H1 (cell line): ENCODE measurements around the gene ATP2B3. TPM values are rescaled to one million over a fixed set of nuclear protein-coding genes. Genes with fewer than 3 reads are reported as not detected.

Source experiments
- CTCF ChIA-PET: fragments of 300-600 bp; sonication (Branson Sonifier 250); formaldehyde crosslinking; loops from one replicate; lab custom pipeline; 2021; ENCODE audit not compliant: partially characterized antibody; lab: Charles Lee
- POLR2A ChIA-PET: fragments of 300-600 bp; sonication (Branson Sonifier 250); formaldehyde crosslinking; loops from one replicate; lab custom pipeline; 2021; ENCODE audit warnings: inconsistent platforms; ENCODE audit not compliant: partially characterized antibody; lab: Charles Lee
- DNase-seq, 2 experiments: peaks; one replicate each; pipeline versions ENCODE4 v3.0.0 to v3.0.0-alpha.2; 2010 to 2022; ENCODE audit warnings: low spot score in 2 of 2, low read depth in 1 of 2, mixed read lengths in 1 of 2
- FAIRE-seq: peaks from 2 replicates; lab custom pipeline; 2011; peaks lifted over from hg19 to GRCh38; lab: Jason Lieb, UNC
- H2AFZ ChIP-seq: 2 replicates; pipeline ENCODE4 v1.8.1; 2012; ENCODE audit warnings: low read length, inconsistent platforms
- H2AK5ac ChIP-seq: 2 replicates; pipeline ENCODE4 v1.6.1; 2013; ENCODE audit warnings: low read depth, low read length
- H2BK120ac ChIP-seq: replicated peaks from 2 replicates; pipeline ENCODE3; 2013; ENCODE audit warnings: low read depth, low read length, inconsistent platforms
- H2BK12ac ChIP-seq: 2 replicates; pipeline ENCODE4 v1.6.1; 2013; ENCODE audit warnings: low read depth, low read length
- H2BK15ac ChIP-seq: 2 replicates; pipeline ENCODE4 v1.6.1; 2013; ENCODE audit warnings: low read length
- H2BK20ac ChIP-seq: 2 replicates; pipeline ENCODE4 v1.6.1; 2013; ENCODE audit warnings: low read length
- H2BK5ac ChIP-seq: 2 replicates; pipeline ENCODE4 v1.6.1; 2013; ENCODE audit warnings: low read depth, low read length
- H3K14ac ChIP-seq: 2 replicates; pipeline ENCODE4 v1.6.1; 2013; ENCODE audit warnings: inconsistent platforms; ENCODE audit not compliant: insufficient read length
- H3K18ac ChIP-seq: 2 replicates; pipeline ENCODE4 v1.6.1; 2013; ENCODE audit warnings: low read length; ENCODE audit errors: extremely low read depth
- H3K23ac ChIP-seq: 2 replicates; pipeline ENCODE4 v1.6.1; 2013; ENCODE audit warnings: inconsistent platforms; ENCODE audit not compliant: insufficient read length
- H3K23me2 ChIP-seq: 2 replicates; pipeline ENCODE4 v1.6.1; 2013; ENCODE audit warnings: low read depth, low read length
- H3K27ac ChIP-seq: 2 replicates; pipeline ENCODE4 v1.6.1; 2011; ENCODE audit warnings: low read depth, low read length, inconsistent platforms
- H3K27me3 ChIP-seq, 4 experiments: replicated peaks in 1 of 4; 1 replicate in 1 of 4; 2 replicates in 3 of 4; pipeline versions ENCODE4 v1.6.1 to v1.8.1; 2011 to 2013; ENCODE audit warnings: low read length in 3 of 4, mild to moderate bottlenecking in 3 of 4, inconsistent platforms in 2 of 4, mixed read lengths in 2 of 4, moderate library complexity in 1 of 4; ENCODE audit not compliant: control insufficient read depth in 3 of 4, insufficient read depth in 3 of 4; ENCODE audit errors: extremely low read depth in 1 of 4
- H3K36me3 ChIP-seq, 4 experiments: 2 replicates each; pipeline versions ENCODE4 v1.6.1 to v1.8.1; 2011 to 2013; ENCODE audit warnings: mild to moderate bottlenecking in 4 of 4, low read length in 3 of 4, moderate library complexity in 2 of 4, control low read depth in 1 of 4, inconsistent platforms in 1 of 4; ENCODE audit not compliant: insufficient read depth in 4 of 4, control insufficient read depth in 2 of 4
- H3K4ac ChIP-seq: replicated peaks from 2 replicates; pipeline ENCODE3; 2013; ENCODE audit warnings: low read length, low read depth, mixed read lengths, inconsistent platforms; ENCODE audit not compliant: insufficient read length
- H3K4me1 ChIP-seq, 4 experiments: replicated peaks in 1 of 4; 1 replicate in 1 of 4; 2 replicates in 3 of 4; pipeline versions ENCODE4 v1.6.1 to v1.8.1; 2011 to 2013; ENCODE audit warnings: low read length in 3 of 4, inconsistent platforms in 2 of 4, mixed read lengths in 1 of 4; ENCODE audit not compliant: insufficient read depth in 4 of 4, control insufficient read depth in 3 of 4
- H3K4me2 ChIP-seq, 2 experiments: 2 replicates each; pipeline versions ENCODE4 v1.6.1 to v1.8.1; 2011 to 2013; ENCODE audit warnings: low read depth in 2 of 2, low read length in 2 of 2, control low read depth in 1 of 2, inconsistent platforms in 1 of 2, mild to moderate bottlenecking in 1 of 2; ENCODE audit not compliant: insufficient read depth in 1 of 2
- H3K4me3 ChIP-seq, 4 experiments: fragments of 200-600, 300-600 bp in 1 of 4; sonication (generic), shearing (Covaris generic), sonication (Bioruptor Twin) in 1 of 4; 2 replicates each; pipeline versions ENCODE4 v1.5.1 to v1.8.1; 2011 to 2016; ENCODE audit warnings: low read length in 4 of 4, low read depth in 3 of 4, control low read depth in 2 of 4, inconsistent platforms in 2 of 4, mild to moderate bottlenecking in 2 of 4, mixed read lengths in 1 of 4, moderate library complexity in 1 of 4; ENCODE audit not compliant: insufficient read depth in 2 of 4; ENCODE audit errors: extremely low read depth in 1 of 4
- H3K56ac ChIP-seq: replicated peaks from 2 replicates; pipeline ENCODE3; 2013; ENCODE audit warnings: low read depth, mild to moderate bottlenecking, mixed read lengths, low read length, inconsistent platforms; ENCODE audit not compliant: insufficient read length
- H3K79me1 ChIP-seq: 2 replicates; pipeline ENCODE4 v1.6.1; 2013; ENCODE audit warnings: low read depth, low read length, control low read depth
- H3K79me2 ChIP-seq, 2 experiments: 2 replicates each; pipeline versions ENCODE4 v1.6.1 to v1.8.1; 2012 to 2013; ENCODE audit warnings: low read length in 2 of 2, mild to moderate bottlenecking in 2 of 2, inconsistent platforms in 1 of 2; ENCODE audit not compliant: insufficient read depth in 2 of 2, control insufficient read depth in 1 of 2
- H3K9ac ChIP-seq, 4 experiments: replicated peaks in 1 of 4; 1 replicate in 1 of 4; 2 replicates in 3 of 4; pipeline versions ENCODE4 v1.6.1 to v1.8.1; 2011 to 2013; ENCODE audit warnings: low read depth in 3 of 4, low read length in 3 of 4, control low read depth in 2 of 4, mild to moderate bottlenecking in 2 of 4, moderate library complexity in 2 of 4, inconsistent platforms in 1 of 4; ENCODE audit errors: extremely low read depth in 1 of 4
- H3K9me3 ChIP-seq, 2 experiments: 2 replicates each; pipeline versions ENCODE4 v1.6.1 to v1.8.1; 2012 to 2013; ENCODE audit warnings: mild to moderate bottlenecking in 2 of 2, moderate library complexity in 2 of 2, control low read depth in 1 of 2, inconsistent platforms in 1 of 2, low read depth in 1 of 2, low read length in 1 of 2, mixed read lengths in 1 of 2; ENCODE audit not compliant: insufficient read depth in 2 of 2
- H4K20me1 ChIP-seq, 2 experiments: replicated peaks in 1 of 2; 2 replicates each; pipeline versions ENCODE3 to v1.8.1; 2011 to 2013; ENCODE audit warnings: inconsistent platforms in 2 of 2, low read length in 2 of 2, mild to moderate bottlenecking in 1 of 2; ENCODE audit not compliant: insufficient read depth in 2 of 2, control insufficient read depth in 1 of 2
- H4K5ac ChIP-seq: 2 replicates; pipeline ENCODE4 v1.6.1; 2013; ENCODE audit warnings: low read length, low read depth, mixed read lengths, inconsistent platforms; ENCODE audit not compliant: insufficient read length
- H4K8ac ChIP-seq: 2 replicates; pipeline ENCODE4 v1.8.0; 2013; ENCODE audit warnings: mild to moderate bottlenecking, moderate library complexity, low read length, inconsistent platforms; ENCODE audit not compliant: insufficient read depth; ENCODE audit errors: extremely low read depth
- H4K91ac ChIP-seq: replicated peaks from 2 replicates; pipeline ENCODE3; 2013; ENCODE audit warnings: low read length, mixed read lengths, inconsistent platforms; ENCODE audit not compliant: insufficient read length
- GTF2F1 ChIP-seq: IDR thresholded peaks from 2 replicates; pipeline ENCODE4 v1.6.1; 2012; ENCODE audit warnings: low read depth, low read length, improper control_type of control experiment, borderline replicate concordance
- HDAC2 ChIP-seq, 2 experiments: fragments of 300-600 bp in 1 of 2; sonication (generic) in 1 of 2; IDR thresholded peaks; 2 replicates each; pipeline ENCODE4 v1.6.1; 2011 to 2012; ENCODE audit warnings: low read depth in 2 of 2, low read length in 2 of 2, mild to moderate bottlenecking in 2 of 2, moderate library complexity in 2 of 2, borderline replicate concordance in 1 of 2, inconsistent platforms in 1 of 2
- JUND ChIP-seq: IDR thresholded peaks from 2 replicates; pipeline ENCODE4 v1.6.1; 2011; ENCODE audit warnings: mild to moderate bottlenecking, improper control_type of control experiment, low read length
- KDM1A ChIP-seq: fragments of 200-600, 300-600 bp; sonication (generic); IDR thresholded peaks from 2 replicates; pipeline ENCODE4 v1.7.1; 2016; ENCODE audit warnings: mild to moderate bottlenecking, low read length, borderline replicate concordance
- KDM4A ChIP-seq: IDR thresholded peaks from one replicate; pipeline ENCODE4 v1.7.1; 2012; ENCODE audit warnings: low read depth, mild to moderate bottlenecking, moderate library complexity, low read length, inconsistent platforms; ENCODE audit not compliant: severe bottlenecking
- KDM5A ChIP-seq: fragments of 200-600 bp; IDR thresholded peaks from 2 replicates; pipeline ENCODE4 v1.7.1; 2012; ENCODE audit warnings: mild to moderate bottlenecking, low read length, inconsistent platforms, mixed read lengths
- POLR2AphosphoS5 ChIP-seq: IDR thresholded peaks from 2 replicates; pipeline ENCODE4 v1.6.1; 2011; ENCODE audit warnings: low read depth, low read length
- POU5F1 ChIP-seq: IDR thresholded peaks from 2 replicates; pipeline ENCODE4 v1.6.1; 2011; ENCODE audit warnings: low read depth, mild to moderate bottlenecking, low read length, moderate library complexity
- RFX5 ChIP-seq: IDR thresholded peaks from 2 replicates; pipeline ENCODE4 v1.6.1; 2011; ENCODE audit warnings: low read depth, low read length, improper control_type of control experiment, borderline replicate concordance
- SP1 ChIP-seq: IDR thresholded peaks from 2 replicates; pipeline ENCODE4 v1.6.1; 2011; ENCODE audit warnings: low read depth, low read length
- SP2 ChIP-seq: IDR thresholded peaks from 2 replicates; pipeline ENCODE4 v1.6.1; 2012; ENCODE audit warnings: mild to moderate bottlenecking, low read length, inconsistent platforms
- TBP ChIP-seq: IDR thresholded peaks from 2 replicates; pipeline ENCODE4 v1.6.1; 2011; ENCODE audit warnings: low read depth, low read length, improper control_type of control experiment
- WGBS, 2 experiments: shearing (Covaris generic) in 1 of 2; methylation state at CpG; one replicate each; pipeline versions ENCODE4 v1.1.6 to v1.1.7; 2013 to 2015; ENCODE audit warnings: low lambda C conversion rate in 2 of 2, mixed read lengths in 2 of 2, inconsistent platforms in 1 of 2, low coverage in 1 of 2, missing lambda C conversion rate in 1 of 2; ENCODE audit not compliant: insufficient replicate concordance in 2 of 2, insufficient coverage in 1 of 2, insufficient read length in 1 of 2; ENCODE audit errors: extremely low coverage in 1 of 2, missing lambda C conversion rate in 1 of 2; 5-methylcytosine and 5-hydroxymethylcytosine counted together
- polyA plus RNA-seq, 7 experiments: library from polyadenylated mRNA; depleted of rRNA in 3 of 7; stranded (reverse) in 5 of 7; unstranded in 2 of 7; fragments of >200 nt in 5 of 7; fragments of 200-250 nt in 2 of 7; gene quantifications; 1 replicate in 5 of 7; 2 replicates in 1 of 7; 4 replicates in 1 of 7; pipeline versions ENCODE4 v1.2.1 to v1.2.3, GENCODE V29; 2011 to 2013; ENCODE audit warnings: missing spikeins in 2 of 7, mixed read lengths in 2 of 7
- total RNA-seq: library from RNA; stranded (reverse); fragmentation: NEBNext Ultra II Directional; extraction: Animal tissue kit (Norgen Biotek cat#: 25700); gene quantifications from 2 replicates; pipeline ENCODE4 v1.2.1, GENCODE V29; 2021

Gene ATP2B3
- total and polyA plus RNA-seq, 2 of the 8 experiments (the other 6 are each of a cell fraction or from before 2014, with no cell fraction given): 0.14 to 0.19 TPM

DNA sequence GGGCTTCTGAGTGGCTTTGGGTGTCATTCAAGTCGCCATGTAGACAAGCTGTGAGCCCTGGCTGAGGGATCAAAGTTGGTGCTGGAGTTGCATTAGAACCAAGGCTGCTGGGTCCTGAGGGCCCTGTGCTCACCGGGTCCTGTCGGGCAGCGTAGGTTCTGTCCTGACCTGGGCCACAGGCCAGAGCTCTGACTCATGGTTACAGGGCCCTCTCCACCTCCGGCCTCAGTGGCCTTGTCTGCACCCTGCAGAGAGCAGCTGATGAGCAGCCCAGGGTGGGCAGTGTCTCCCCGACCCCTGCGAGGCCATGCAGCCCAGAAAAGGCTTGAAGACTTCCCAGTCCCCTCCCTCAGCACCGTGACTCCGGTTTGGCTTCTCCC is 22.5 kb downstream of the ATP2B3 start:
- Histone ChIP-seq H3K9ac (no peak overlapping the region), H2AK5ac (no peak overlapping the region), H4K91ac (no peak overlapping the region), H3K56ac (no peak overlapping the region), H2BK120ac (no peak overlapping the region), H3K36me3 (no peaks in the 10 kb centered on the region), H3K27ac (no peak overlapping the region), H2AFZ (no peak overlapping the region), H2BK20ac (no peak overlapping the region), H3K23me2 (no peaks in the 10 kb centered on the region), H3K9me3 (no peaks in the 10 kb centered on the region), H4K5ac (no peak overlapping the region), H3K4me3 (no peak overlapping the region), H3K18ac (no peak overlapping the region), H3K4me1 (no peaks in the 10 kb centered on the region; a peak in 1 of 7 replicates), H2BK12ac (no peak overlapping the region), H4K8ac (no peak overlapping the region; the same call in 1 of the 2 replicates), H3K23ac (no peak overlapping the region), H3K4me2 (no peak overlapping the region), H2BK15ac (no peak overlapping the region), H3K14ac (no peak overlapping the region), H3K27me3 (no peaks in the 10 kb centered on the region), H4K20me1 (no peaks in the 10 kb centered on the region), H2BK5ac (no peak overlapping the region), H3K79me2 (no peaks in the 10 kb centered on the region), H3K4ac (no peak overlapping the region), H3K79me1 (no peaks in the 10 kb centered on the region)
- ChIA-PET CTCF (interaction anchor here (0.6 to 4.2 kb wide), 35 partner anchors 8 to 598 kb away, joined by 3 to 30 read pairs (median 5); partner anchors contain the start of genes ATP2B3 and SLC6A8), POLR2A (no interaction called here)
- WGBS, 2 experiments: 83% methylated on average over 5 of the region's 9 CpGs; no CpG with 5 or more reads in 1 of the 2 experiments
- TF ChIP-seq RFX5 (no peak), JUND (no peak), KDM1A (no peak), KDM5A (no peak), SP1 (no peak), HDAC2 (IDR thresholded peaks at IDR 0.05; ENCODE audit: borderline replicate concordance in 1 of 2, low read depth in 2 of 2, low read length in 2 of 2) (no peak), TBP (no peak), SP2 (no peak), GTF2F1 (no peak), POU5F1 (no peak), POLR2AphosphoS5 (no peak), KDM4A (no peak)
- DNase-seq: no peak
- FAIRE-seq: no peak
